GM23338 (cell line): ENCODE results near the gene ZNF469. TPM values are rescaled to one million over a fixed set of nuclear protein-coding genes. Genes with fewer than 3 reads are reported as not detected.

Experiments
- ATAC-seq: fragments of 200-7000 bp; cut with Tn5 transposase; 3 replicates; pipeline ENCODE4 v1.9.1; 2020
- DNase-seq: peaks from one replicate; pipeline ENCODE4 v3.0.0-alpha.2; 2015; ENCODE audit warnings: low spot score
- H2AFZ ChIP-seq: fragments of 200-600 bp; sonication (generic); 2 replicates; pipeline ENCODE4 v1.8.0; 2016; ENCODE audit warnings: antibody characterized with exemption, mild to moderate bottlenecking, moderate library complexity
- H3F3A ChIP-seq: fragments of 200-600 bp; sonication (generic); replicated peaks from 2 replicates; pipeline ENCODE4 v1.8.0; 2017; ENCODE audit warnings: antibody characterized with exemption, mixed run types, low read depth
- H3K27ac ChIP-seq: fragments of 200-600 bp; sonication (generic); 2 replicates; pipeline ENCODE4 v1.6.1; 2016; ENCODE audit warnings: low read depth
- H3K27me3 ChIP-seq: fragments of 200-600 bp; sonication (generic); 2 replicates; pipeline ENCODE4 v1.8.0; 2016; ENCODE audit warnings: mild to moderate bottlenecking, mixed run types, moderate library complexity; ENCODE audit not compliant: insufficient read depth
- H3K36me3 ChIP-seq: fragments of 200-600 bp; sonication (generic); 2 replicates; pipeline ENCODE4 v1.8.0; 2016; ENCODE audit warnings: mild to moderate bottlenecking; ENCODE audit not compliant: insufficient read depth
- H3K4me1 ChIP-seq: fragments of 200-600 bp; sonication (generic); 2 replicates; pipeline ENCODE4 v1.8.0; 2016; ENCODE audit warnings: mild to moderate bottlenecking, moderate library complexity; ENCODE audit not compliant: insufficient read depth
- H3K4me2 ChIP-seq: fragments of 200-600 bp; sonication (generic); 2 replicates; pipeline ENCODE4 v1.7.1; 2017; ENCODE audit warnings: mixed run types
- H3K4me3 ChIP-seq: fragments of 200-600 bp; sonication (generic); 2 replicates; pipeline ENCODE4 v1.6.1; 2016; ENCODE audit warnings: mixed run types
- H3K79me2 ChIP-seq: fragments of 200-600 bp; sonication (generic); replicated peaks from 2 replicates; pipeline ENCODE4 v1.8.0; 2017; ENCODE audit warnings: mild to moderate bottlenecking; ENCODE audit not compliant: insufficient read depth
- H3K9me2 ChIP-seq: fragments of 200-600 bp; sonication (generic); 2 replicates; pipeline ENCODE4 v1.8.0; 2017; ENCODE audit not compliant: insufficient read depth
- H4K20me1 ChIP-seq: fragments of 200-600 bp; sonication (generic); replicated peaks from 2 replicates; pipeline ENCODE4 v1.8.0; 2017; ENCODE audit warnings: mild to moderate bottlenecking; ENCODE audit not compliant: insufficient read depth
- H3K27ac Mint-ChIP-seq: 2 replicates; pipeline ENCODE4 v1.8.0; 2020; ENCODE audit warnings: inconsistent platforms, mild to moderate bottlenecking, moderate library complexity, mixed read lengths
- H3K27me3 Mint-ChIP-seq: 3 replicates; pipeline ENCODE4 v1.8.0; 2022; ENCODE audit warnings: low read depth, mild to moderate bottlenecking, moderate library complexity, mixed read lengths, inconsistent platforms; ENCODE audit not compliant: insufficient read depth, poor library complexity
- H3K36me3 Mint-ChIP-seq: 3 replicates; pipeline ENCODE4 v1.8.0; 2021; ENCODE audit warnings: low read depth, mild to moderate bottlenecking, inconsistent platforms, moderate library complexity, mixed read lengths
- H3K4me1 Mint-ChIP-seq: 3 replicates; pipeline ENCODE4 v1.8.0; 2020; ENCODE audit warnings: mild to moderate bottlenecking, inconsistent platforms, mixed read lengths
- H3K4me3 Mint-ChIP-seq: 3 replicates; pipeline ENCODE4 v1.8.0; 2021; ENCODE audit warnings: moderate library complexity, mild to moderate bottlenecking, inconsistent platforms, mixed read lengths
- H3K9me3 Mint-ChIP-seq: 3 replicates; pipeline ENCODE4 v1.8.0; 2020; ENCODE audit warnings: moderate library complexity, mild to moderate bottlenecking, inconsistent platforms, mixed read lengths
- CREB1 ChIP-seq: fragments of 250-450 bp; sonication (Bioruptor Pico); IDR thresholded peaks from 2 replicates; pipeline ENCODE4 v1.5.0; 2020; ENCODE audit warnings: low read depth, mild to moderate bottlenecking, moderate library complexity
- CTCF ChIP-seq, 2 experiments: fragments of 200-600 bp in 1 of 2; sonication (generic) in 1 of 2; conservative IDR thresholded peaks; 2 replicates each; pipeline versions ENCODE4 v1.5.1 to v1.6.1; 2016 to 2017; ENCODE audit warnings: antibody characterized with exemption in 2 of 2, low read depth in 2 of 2, mild to moderate bottlenecking in 2 of 2, moderate library complexity in 1 of 2
- EZH2 ChIP-seq: fragments of 200-600 bp; sonication (generic); IDR thresholded peaks from one replicate; pipeline ENCODE4 v1.8.0; 2017; ENCODE audit warnings: antibody characterized with exemption, mild to moderate bottlenecking, low read depth; ENCODE audit not compliant: unreplicated experiment
- EZH2phosphoT487 ChIP-seq: fragments of 200-600 bp; sonication (generic); IDR thresholded peaks from one replicate; pipeline ENCODE4 v1.8.1; 2018; ENCODE audit warnings: antibody characterized with exemption; ENCODE audit not compliant: unreplicated experiment
- JUNB ChIP-seq: IDR thresholded peaks from one replicate; pipeline ENCODE4 v1.6.1; 2016; ENCODE audit warnings: antibody characterized with exemption; ENCODE audit not compliant: unreplicated experiment
- NANOG ChIP-seq: IDR thresholded peaks from 2 replicates; pipeline ENCODE4 v1.6.1; 2016; ENCODE audit warnings: antibody characterized with exemption, borderline replicate concordance
- POLR2AphosphoS5 ChIP-seq: IDR thresholded peaks from 2 replicates; pipeline ENCODE4 v1.6.1; 2016; ENCODE audit warnings: antibody characterized with exemption, low read depth
- STAT1 ChIP-seq: IDR thresholded peaks from one replicate; pipeline ENCODE4 v1.6.1; 2016; ENCODE audit warnings: antibody characterized with exemption; ENCODE audit not compliant: unreplicated experiment
- ZNF114 ChIP-seq: fragments of 250-450 bp; sonication (Bioruptor Pico); IDR thresholded peaks from 2 replicates; pipeline ENCODE4 v1.5.0; 2020; ENCODE audit warnings: mild to moderate bottlenecking, moderate library complexity
- ZNF331 ChIP-seq: fragments of 250-450 bp; sonication (Bioruptor Pico); IDR thresholded peaks from 2 replicates; pipeline ENCODE4 v1.5.0; 2020; ENCODE audit warnings: low read depth, mild to moderate bottlenecking, moderate library complexity
- ZNF462 ChIP-seq: fragments of 250-450 bp; sonication (Bioruptor Pico); IDR thresholded peaks from 2 replicates; pipeline ENCODE4 v1.5.0; 2020; ENCODE audit warnings: mild to moderate bottlenecking, moderate library complexity
- polyA plus RNA-seq: library from polyadenylated mRNA; unstranded; fragments of >200 nt; fragmentation: Nextera tagmentation; extraction: Ambion mirVana; gene quantifications from 2 replicates; pipeline ENCODE4 v1.2.1, GENCODE V29; 2016
- total RNA-seq: library from RNA; depleted of rRNA; stranded (reverse); fragments of >200 nt; shearing (Covaris generic); gene quantifications from 2 replicates; pipeline ENCODE4 v1.2.3, GENCODE V29; 2014
- TF ChIP-seq, protein P1 (sequence below): IDR thresholded peaks from one replicate; pipeline ENCODE4 v1.6.1; 2018; ENCODE audit warnings: antibody characterized with exemption; ENCODE audit not compliant: unreplicated experiment
- TF ChIP-seq, protein P2 (sequence below): IDR thresholded peaks from 2 replicates; pipeline ENCODE4 v1.6.1; 2016; ENCODE audit warnings: antibody characterized with exemption

Gene ZNF469
- total and polyA plus RNA-seq, 2 experiments from 2014 or later, result 0.23 to 1.9 TPM

GRCh38 chr16:88353232-88353631 lies 29.5 kb upstream of the ZNF469 start:
- Histone ChIP-seq H4K20me1 (no peaks in the 10 kb centered on the region), H3K36me3 (no peaks in the 10 kb centered on the region), H3K27ac (no peak overlapping the region), H3K4me2 (no peak overlapping the region), H3K9me2 (no peaks in the 10 kb centered on the region), H3F3A (no peaks in the 10 kb centered on the region), H3K79me2 (no peaks in the 10 kb centered on the region), H3K4me3 (no peak overlapping the region), H3K27me3 (no peaks in the 10 kb centered on the region), H2AFZ (no peak overlapping the region), H3K4me1 (no peaks in the 10 kb centered on the region)
- no peak for ATAC-seq
- Mint-ChIP-seq H3K4me3 (no peak overlapping the region), H3K9me3 (peaks cover 4% of the 10 kb centered on the region; the same call in 1 of the 3 replicates), H3K36me3 (no peaks in the 10 kb centered on the region), H3K27me3 (peaks cover 3% of the 10 kb centered on the region), H3K27ac (no peak overlapping the region), H3K4me1 (no peaks in the 10 kb centered on the region; the same call in 2 of the 3 replicates)
- TF ChIP-seq ZNF114 (CRISPR knock-in tag) (no peak), CTCF (conservative IDR thresholded peaks at IDR 0.05; ENCODE audit: low read depth in 2 of 2) (no peak), CREB1 (CRISPR knock-in tag) (no peak), ZNF331 (CRISPR knock-in tag) (no peak), ZNF462 (CRISPR knock-in tag) (no peak), JUNB (no peak), STAT1 (no peak), NANOG (no peak), EZH2phosphoT487 (no peak), POLR2AphosphoS5 (no peak), EZH2 (no peak)
- TF ChIP-seq, protein P1, sequence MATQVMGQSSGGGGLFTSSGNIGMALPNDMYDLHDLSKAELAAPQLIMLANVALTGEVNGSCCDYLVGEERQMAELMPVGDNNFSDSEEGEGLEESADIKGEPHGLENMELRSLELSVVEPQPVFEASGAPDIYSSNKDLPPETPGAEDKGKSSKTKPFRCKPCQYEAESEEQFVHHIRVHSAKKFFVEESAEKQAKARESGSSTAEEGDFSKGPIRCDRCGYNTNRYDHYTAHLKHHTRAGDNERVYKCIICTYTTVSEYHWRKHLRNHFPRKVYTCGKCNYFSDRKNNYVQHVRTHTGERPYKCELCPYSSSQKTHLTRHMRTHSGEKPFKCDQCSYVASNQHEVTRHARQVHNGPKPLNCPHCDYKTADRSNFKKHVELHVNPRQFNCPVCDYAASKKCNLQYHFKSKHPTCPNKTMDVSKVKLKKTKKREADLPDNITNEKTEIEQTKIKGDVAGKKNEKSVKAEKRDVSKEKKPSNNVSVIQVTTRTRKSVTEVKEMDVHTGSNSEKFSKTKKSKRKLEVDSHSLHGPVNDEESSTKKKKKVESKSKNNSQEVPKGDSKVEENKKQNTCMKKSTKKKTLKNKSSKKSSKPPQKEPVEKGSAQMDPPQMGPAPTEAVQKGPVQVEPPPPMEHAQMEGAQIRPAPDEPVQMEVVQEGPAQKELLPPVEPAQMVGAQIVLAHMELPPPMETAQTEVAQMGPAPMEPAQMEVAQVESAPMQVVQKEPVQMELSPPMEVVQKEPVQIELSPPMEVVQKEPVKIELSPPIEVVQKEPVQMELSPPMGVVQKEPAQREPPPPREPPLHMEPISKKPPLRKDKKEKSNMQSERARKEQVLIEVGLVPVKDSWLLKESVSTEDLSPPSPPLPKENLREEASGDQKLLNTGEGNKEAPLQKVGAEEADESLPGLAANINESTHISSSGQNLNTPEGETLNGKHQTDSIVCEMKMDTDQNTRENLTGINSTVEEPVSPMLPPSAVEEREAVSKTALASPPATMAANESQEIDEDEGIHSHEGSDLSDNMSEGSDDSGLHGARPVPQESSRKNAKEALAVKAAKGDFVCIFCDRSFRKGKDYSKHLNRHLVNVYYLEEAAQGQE, result no peak
- TF ChIP-seq, protein P2, sequence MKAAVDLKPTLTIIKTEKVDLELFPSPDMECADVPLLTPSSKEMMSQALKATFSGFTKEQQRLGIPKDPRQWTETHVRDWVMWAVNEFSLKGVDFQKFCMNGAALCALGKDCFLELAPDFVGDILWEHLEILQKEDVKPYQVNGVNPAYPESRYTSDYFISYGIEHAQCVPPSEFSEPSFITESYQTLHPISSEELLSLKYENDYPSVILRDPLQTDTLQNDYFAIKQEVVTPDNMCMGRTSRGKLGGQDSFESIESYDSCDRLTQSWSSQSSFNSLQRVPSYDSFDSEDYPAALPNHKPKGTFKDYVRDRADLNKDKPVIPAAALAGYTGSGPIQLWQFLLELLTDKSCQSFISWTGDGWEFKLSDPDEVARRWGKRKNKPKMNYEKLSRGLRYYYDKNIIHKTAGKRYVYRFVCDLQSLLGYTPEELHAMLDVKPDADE, result no peak
- DNase-seq, result no peak
